Activated CD8-positive, alpha-beta T cell treated with anti-CD3 and anti-CD28 coated beads for 36 hours (primary cell): ENCODE measurements around the gene TFIP11. TPM values are rescaled to one million over a fixed set of nuclear protein-coding genes. Genes with fewer than 3 reads are reported as not detected.

Source experiments
- ATAC-seq: fragments of 200-7000 bp; cut with Tn5 transposase; one replicate; pipeline ENCODE4 v1.10.0; 2021; ENCODE audit warnings: mild to moderate bottlenecking, moderate library complexity
- CTCF ChIA-PET: fragments of 350-600 bp; sonication (Branson Sonifier 250); formaldehyde crosslinking; loops from one replicate; lab custom pipeline; 2021; ENCODE audit warnings: antibody characterized with exemption; lab: Charles Lee
- POLR2A ChIA-PET: fragments of 350-600 bp; sonication (Branson Sonifier 250); formaldehyde crosslinking; loops from one replicate; lab custom pipeline; 2021; ENCODE audit warnings: antibody characterized with exemption; lab: Charles Lee
- DNase-seq: peaks from one replicate; pipeline ENCODE4 v3.0.0-alpha.2; 2020
- H3K27ac Mint-ChIP-seq: one replicate; pipeline ENCODE4 v1.8.0; 2021; ENCODE audit warnings: mild to moderate bottlenecking, mixed read lengths
- H3K27me3 Mint-ChIP-seq: one replicate; pipeline ENCODE4 v1.8.0; 2021; ENCODE audit warnings: mixed read lengths
- H3K36me3 Mint-ChIP-seq: one replicate; pipeline ENCODE4 v1.8.0; 2021; ENCODE audit warnings: low read depth, mixed read lengths
- H3K4me1 Mint-ChIP-seq: one replicate; pipeline ENCODE4 v1.8.0; 2021; ENCODE audit warnings: low read depth, mixed read lengths
- H3K4me3 Mint-ChIP-seq: one replicate; pipeline ENCODE4 v1.8.0; 2021; ENCODE audit warnings: mild to moderate bottlenecking, moderate library complexity, mixed read lengths
- H3K9me3 Mint-ChIP-seq: one replicate; pipeline ENCODE4 v1.8.0; 2021; ENCODE audit warnings: mixed read lengths
- intact Hi-C: fragments of 100-400 bp; cut with micrococcal nuclease; formaldehyde crosslinking; loops from one replicate; pipeline ENCODE4 v1.10.0; 2022
- total RNA-seq, 2 experiments: library from RNA; stranded (reverse); gene quantifications; one replicate each; pipeline ENCODE4 v1.2.3, GENCODE V29; 2021
- TF ChIP-seq, protein P1 (sequence below): fragments of 200-600 bp; IDR thresholded peaks from one replicate; pipeline ENCODE4 v1.8.0; 2022; ENCODE audit warnings: antibody characterized with exemption, mild to moderate bottlenecking

TFIP11 gene
- total RNA-seq, 2 experiments from 2014 or later = 37.4 to 37.8 TPM

DNA sequence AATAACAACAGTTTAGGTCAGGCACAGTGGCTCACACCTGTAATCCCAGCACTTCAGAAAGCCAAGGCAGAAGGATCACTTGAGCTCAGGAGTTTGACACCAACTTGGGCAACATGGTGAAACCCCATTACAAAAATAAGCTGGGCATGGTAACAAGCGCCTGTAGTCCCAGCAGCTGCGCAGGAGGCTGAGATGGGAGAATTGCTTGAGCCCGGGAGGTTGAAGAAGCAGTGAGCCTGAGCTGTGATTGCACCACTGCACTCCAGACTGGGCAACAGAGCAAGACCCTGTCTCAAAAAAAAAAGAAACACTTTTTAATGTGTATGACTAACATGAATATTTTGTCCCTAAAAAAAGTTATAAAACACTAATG, 24.5 kb upstream of the TFIP11 start:
- ChIA-PET POLR2A (interaction anchor here (0.7 to 1.5 kb wide), 8 partner anchors 9 to 43 kb away, joined by 3 to 6 read pairs (median 3); no protein-coding TSS in a partner anchor), CTCF (interaction anchor here (1.7 kb wide), 1 partner anchor 10 kb away, joined by 7 read pairs; no protein-coding TSS in a partner anchor)
- Mint-ChIP-seq H3K9me3 (no peaks in the 10 kb centered on the region), H3K27ac (peak overlapping the region; percentile 35), H3K27me3 (no peaks in the 10 kb centered on the region), H3K4me1 (peaks cover 43% of the 10 kb centered on the region), H3K4me3 (no peak overlapping the region), H3K36me3 (peaks cover 40% of the 10 kb centered on the region)
- ATAC-seq (no peak), DNase-seq (no peak)
- TF ChIP-seq, protein P1, sequence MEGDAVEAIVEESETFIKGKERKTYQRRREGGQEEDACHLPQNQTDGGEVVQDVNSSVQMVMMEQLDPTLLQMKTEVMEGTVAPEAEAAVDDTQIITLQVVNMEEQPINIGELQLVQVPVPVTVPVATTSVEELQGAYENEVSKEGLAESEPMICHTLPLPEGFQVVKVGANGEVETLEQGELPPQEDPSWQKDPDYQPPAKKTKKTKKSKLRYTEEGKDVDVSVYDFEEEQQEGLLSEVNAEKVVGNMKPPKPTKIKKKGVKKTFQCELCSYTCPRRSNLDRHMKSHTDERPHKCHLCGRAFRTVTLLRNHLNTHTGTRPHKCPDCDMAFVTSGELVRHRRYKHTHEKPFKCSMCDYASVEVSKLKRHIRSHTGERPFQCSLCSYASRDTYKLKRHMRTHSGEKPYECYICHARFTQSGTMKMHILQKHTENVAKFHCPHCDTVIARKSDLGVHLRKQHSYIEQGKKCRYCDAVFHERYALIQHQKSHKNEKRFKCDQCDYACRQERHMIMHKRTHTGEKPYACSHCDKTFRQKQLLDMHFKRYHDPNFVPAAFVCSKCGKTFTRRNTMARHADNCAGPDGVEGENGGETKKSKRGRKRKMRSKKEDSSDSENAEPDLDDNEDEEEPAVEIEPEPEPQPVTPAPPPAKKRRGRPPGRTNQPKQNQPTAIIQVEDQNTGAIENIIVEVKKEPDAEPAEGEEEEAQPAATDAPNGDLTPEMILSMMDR = no peak
- intact Hi-C loops = no loop called here

DNA sequence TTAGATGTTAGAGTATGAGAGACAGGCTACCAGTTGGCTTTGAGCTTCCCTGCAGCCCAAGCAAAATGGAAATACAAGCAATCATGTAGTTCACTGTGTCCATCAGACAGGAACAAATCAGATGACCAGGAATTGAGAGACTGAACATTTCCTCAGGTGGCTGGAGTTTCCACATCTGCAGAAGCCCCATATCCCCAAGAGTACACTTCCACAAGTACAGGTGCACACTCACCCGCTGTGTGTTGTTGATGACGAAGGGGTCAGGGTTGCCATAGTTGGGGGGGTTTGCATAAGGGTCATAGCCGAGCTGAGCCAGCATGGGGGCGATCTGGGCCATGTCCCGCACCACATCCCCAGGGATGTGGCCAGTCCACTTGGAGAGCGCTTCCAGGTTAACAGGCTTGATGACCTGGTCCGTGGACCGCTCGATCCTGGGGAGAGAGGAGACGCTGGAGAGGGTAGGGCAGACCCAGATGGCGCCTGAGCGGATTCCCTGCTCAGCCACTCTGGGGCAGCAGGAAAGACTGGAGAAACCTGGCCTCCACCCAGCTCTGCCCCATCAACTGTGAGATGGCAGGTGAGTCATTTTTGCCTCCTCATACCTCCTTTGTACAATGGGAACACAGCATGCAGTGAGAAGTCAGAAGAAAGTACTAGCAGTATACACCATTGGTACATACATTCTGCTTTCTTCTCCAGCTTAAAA, 23.9 kb upstream of the TFIP11 start:
- intact Hi-C loops = no loop called here
- POLR2A ChIA-PET = interaction anchor here (0.7 to 1.5 kb wide), 6 partner anchors 8 to 44 kb away, joined by 3 to 6 read pairs (median 3); no protein-coding TSS in a partner anchor
- peak overlapping the region; percentile 79 for H3K27ac Mint-ChIP-seq

DNA sequence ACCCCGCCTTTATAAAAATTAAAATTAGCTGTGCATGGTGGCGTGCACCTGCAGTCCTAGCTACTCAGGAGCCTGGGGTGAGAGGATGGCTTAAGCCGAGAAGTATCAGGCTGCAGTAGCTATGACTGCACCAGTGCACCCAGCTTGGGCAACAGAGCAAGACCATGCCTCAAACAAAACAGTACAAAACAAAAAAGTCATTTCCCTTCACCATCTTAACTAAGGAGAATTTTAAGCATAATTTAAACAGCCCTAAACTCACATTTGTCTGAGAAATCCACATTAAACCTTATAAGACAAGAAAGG, 23.3 kb upstream of the TFIP11 start:
- POLR2A ChIA-PET = interaction anchor here (0.8 to 1.4 kb wide), 3 partner anchors 12 to 882 kb away, joined by 3 read pairs; no protein-coding TSS in a partner anchor
- Mint-ChIP-seq H3K9me3 (no peaks in the 10 kb centered on the region), H3K4me3 (no peak overlapping the region), H3K36me3 (peaks cover 43% of the 10 kb centered on the region), H3K27ac (peak overlapping the region; percentile 79), H3K27me3 (no peaks in the 10 kb centered on the region), H3K4me1 (peaks cover 43% of the 10 kb centered on the region)
- intact Hi-C loops = no loop called here
- TF ChIP-seq, protein P1 = no peak
- CTCF ChIA-PET = no interaction called here
- ATAC-seq = no peak
- DNase-seq = no peak

More for the DNA sequence above, 23.9 kb upstream of the TFIP11 start:
- TF ChIP-seq, protein P1 = no peak
- no peaks in the 10 kb centered on the region for H3K27me3 Mint-ChIP-seq
- no peak overlapping the region for H3K4me3 Mint-ChIP-seq
- peaks cover 42% of the 10 kb centered on the region for H3K36me3 Mint-ChIP-seq
- no peak for DNase-seq
- CTCF ChIA-PET = interaction anchor here (1.7 kb wide), 1 partner anchor 10 kb away, joined by 7 read pairs; no protein-coding TSS in a partner anchor
- peaks cover 43% of the 10 kb centered on the region for H3K4me1 Mint-ChIP-seq
- H3K9me3 Mint-ChIP-seq = no peaks in the 10 kb centered on the region
- no peak for ATAC-seq

DNA sequence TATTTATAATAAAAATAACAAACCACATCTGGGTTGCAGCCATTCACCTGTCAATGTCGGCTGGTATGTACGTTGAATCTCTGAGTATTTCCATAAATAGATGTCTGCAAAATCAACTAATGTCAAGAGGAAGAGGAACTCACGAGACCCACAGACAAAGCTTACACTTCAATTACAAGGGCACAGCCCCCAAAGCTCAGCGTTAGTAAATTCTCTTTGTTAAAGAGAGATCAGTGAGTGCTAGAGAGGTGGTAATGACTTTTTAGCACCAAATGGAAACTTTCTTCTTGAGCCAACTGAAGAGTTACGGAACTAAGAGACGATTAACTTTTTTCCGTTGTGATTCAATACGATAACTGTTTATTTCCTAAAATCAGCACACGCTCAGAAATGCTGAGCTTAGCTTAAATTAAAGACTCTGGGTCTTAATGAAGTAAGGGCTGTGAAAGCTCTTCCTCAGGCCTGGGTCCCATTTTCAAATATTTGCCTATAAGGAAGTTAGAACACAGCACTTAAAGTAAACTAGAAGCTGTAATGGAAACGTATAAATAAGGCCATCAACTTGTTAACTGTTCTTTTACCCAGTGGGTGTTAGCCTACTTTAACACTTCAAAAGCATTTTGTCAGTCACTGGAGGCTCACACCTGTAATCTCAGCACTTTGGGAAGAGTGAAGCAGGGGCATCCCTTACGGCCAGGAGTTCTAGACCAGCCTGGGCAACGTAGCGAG, 22.8 kb upstream of the TFIP11 start:
- intact Hi-C loops = no loop called here
- peak overlapping the region; percentile 79 for H3K27ac Mint-ChIP-seq
- POLR2A ChIA-PET = interaction anchor here (0.8 to 1.4 kb wide), 2 partner anchors 20 to 882 kb away, joined by 3 read pairs; no protein-coding TSS in a partner anchor
- peaks cover 44% of the 10 kb centered on the region for H3K36me3 Mint-ChIP-seq
- DNase-seq (no peak), ATAC-seq (peak; percentile 64)
- CTCF ChIA-PET = interaction anchor here (1.7 kb wide), 1 partner anchor 144 kb away, joined by 4 read pairs; no protein-coding TSS in a partner anchor
- H3K4me3 Mint-ChIP-seq = no peak overlapping the region
- H3K4me1 Mint-ChIP-seq = peaks cover 43% of the 10 kb centered on the region
- H3K27me3 Mint-ChIP-seq = no peaks in the 10 kb centered on the region
- no peaks in the 10 kb centered on the region for H3K9me3 Mint-ChIP-seq
- TF ChIP-seq, protein P1 = no peak
